ENCODE data around the gene GBP3.
"Not testable (repeated sequence)": the region's sequence is repeated elsewhere in the genome, so short reads cannot be mapped to it uniquely, and the experiment has no call there.

GBP3 gene, protein sequence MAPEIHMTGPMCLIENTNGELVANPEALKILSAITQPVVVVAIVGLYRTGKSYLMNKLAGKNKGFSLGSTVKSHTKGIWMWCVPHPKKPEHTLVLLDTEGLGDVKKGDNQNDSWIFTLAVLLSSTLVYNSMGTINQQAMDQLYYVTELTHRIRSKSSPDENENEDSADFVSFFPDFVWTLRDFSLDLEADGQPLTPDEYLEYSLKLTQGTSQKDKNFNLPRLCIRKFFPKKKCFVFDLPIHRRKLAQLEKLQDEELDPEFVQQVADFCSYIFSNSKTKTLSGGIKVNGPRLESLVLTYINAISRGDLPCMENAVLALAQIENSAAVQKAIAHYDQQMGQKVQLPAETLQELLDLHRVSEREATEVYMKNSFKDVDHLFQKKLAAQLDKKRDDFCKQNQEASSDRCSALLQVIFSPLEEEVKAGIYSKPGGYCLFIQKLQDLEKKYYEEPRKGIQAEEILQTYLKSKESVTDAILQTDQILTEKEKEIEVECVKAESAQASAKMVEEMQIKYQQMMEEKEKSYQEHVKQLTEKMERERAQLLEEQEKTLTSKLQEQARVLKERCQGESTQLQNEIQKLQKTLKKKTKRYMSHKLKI

DNA sequence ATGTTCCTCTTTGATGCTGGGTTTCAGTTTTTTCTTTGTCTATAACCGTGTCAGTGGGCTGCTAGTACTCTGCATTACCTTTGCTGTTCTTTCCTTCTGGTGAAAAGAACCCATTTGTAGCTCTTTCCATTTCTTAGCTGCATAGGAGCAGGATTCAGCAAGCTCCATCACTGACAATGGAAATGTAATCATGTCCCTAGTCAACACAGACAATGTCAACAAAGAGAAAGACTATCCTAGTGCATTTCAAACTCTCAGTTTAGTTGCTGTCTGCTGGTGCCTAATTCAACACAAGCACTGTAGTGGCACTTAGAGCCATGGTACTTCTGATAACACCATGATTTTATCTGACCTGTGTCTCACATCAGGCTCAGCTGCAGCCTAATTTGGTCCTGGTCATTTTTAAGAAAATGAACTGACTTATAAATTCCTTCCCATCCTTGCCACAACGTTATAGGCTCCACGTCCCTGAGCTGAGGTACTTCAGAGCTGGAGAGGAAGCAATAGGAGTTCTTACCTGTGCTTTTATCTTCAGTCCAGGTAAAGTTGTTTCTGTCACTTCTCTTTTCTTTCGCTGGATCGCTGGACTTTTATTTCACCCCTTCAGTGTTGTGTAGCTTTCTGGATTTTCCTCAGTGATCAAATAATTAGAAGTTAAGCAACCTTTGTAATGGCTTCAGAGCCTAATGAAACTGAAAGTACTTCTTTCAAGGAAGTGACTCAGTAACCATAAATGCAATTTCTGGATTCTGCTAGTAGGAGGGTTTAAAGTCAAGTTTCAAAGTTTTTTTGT, at the start of gene GBP3:
TSS of gene GBP3 (minus strand) at position 700 of the 793 bp plus-strand sequence. CDS start 2,145 bp downstream, outside the sequence.
- DNase-seq (ENCODE audit: low read depth in 2 of 2): no peak

DNA sequence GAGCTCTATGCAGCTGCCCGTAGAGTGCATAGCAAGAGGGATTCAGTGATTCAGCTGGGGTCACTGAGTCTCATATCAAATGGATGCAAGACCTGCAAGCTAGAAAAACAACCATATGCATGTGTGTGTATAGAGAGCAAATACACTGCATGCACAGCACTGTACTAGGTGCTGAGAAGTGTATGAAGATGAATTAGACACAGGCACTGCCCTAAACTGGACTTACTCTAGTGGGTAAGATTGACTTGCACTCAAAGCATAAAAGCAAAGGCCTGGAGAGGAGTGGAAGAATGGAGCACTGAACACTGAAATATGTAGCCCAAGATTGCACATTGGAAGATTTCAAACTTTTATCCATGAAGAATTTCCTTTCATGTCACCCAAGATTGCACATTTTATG, 47.8 kb upstream of the GBP3 start:
- DNase-seq (ENCODE audit: low read depth in 2 of 2): no peak

DNA sequence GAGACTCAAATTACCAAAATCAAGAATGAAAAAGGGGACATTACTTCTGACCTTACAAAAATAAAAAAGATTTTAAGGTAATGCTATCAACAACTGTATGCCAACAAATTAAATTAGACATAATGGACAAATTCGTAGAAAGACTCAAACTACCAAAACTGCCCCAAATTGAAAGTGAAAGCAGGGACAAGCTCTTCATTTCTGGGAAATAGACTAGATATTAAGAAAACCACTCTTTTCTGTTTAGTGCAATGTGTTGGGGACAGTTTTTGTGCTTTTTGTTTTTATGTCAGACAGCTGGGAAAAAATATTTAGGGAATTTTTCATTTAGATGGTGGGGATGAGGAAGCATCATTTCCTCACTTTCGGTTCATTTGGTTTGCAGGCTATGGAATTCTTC, 47.3 kb upstream of the GBP3 start:
- no peak for DNase-seq (ENCODE audit: low read depth in 2 of 2)

DNA sequence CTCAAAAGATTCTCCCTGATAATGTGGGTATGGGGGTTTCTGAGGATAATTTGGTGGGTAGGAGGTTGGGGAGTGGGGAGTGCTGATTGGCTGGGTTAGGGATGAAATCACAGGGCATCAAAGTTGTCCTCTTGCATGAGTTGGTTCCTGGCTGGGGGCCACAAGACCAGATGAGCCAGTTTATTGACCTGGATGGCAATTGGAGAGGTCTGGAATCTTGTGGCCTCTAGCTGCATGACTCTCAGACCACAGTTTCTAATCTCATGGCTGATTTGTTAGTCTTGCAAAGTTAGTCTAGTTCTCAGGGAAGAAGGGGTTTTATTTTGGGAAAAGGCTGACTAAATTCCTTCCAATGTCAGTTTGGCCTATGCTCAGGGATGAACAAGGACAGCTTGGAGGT, 45.6 kb upstream of the GBP3 start:
- DNase-seq (ENCODE audit: low read depth in 2 of 2): no peak

DNA sequence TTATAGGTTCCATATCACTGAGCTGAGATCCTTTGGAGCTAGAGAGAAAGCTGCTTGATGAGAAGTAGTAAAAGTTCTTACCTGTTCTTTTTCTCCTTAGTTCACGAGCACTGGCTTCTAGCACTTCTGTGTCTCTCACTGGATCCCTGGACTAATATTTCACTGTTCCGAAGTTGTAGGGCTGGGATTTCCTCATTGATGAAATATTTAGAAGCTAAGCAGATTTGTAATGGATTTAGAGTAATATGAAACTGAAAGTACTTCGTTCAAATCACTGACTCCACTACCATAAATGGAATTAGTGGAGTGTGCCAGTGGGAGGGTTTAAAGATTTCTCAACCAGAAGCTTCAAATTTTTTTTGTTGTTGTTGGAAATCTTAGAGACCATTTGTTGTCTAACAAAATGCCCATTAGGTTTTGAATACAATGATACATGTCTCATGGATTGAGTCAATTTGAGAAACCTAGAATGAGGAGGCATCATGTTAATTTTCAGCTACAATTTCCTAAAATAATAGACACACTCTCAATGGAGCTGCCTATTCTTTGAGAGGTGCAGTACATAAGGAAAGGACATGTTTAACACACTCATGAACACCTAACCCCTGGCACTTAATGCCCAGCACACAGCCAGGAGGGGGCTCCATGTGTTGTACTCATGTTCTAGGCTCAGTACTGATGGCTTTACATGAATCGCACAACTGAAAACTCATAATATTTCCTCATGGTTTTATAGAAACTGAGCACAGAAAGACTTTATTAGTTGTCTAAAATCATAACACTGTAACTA, 42.6 kb upstream of the GBP3 start, which contains the start of gene GBP1:
TSS of gene GBP1 (minus strand) at position 130 of the 790 bp plus-strand sequence. CDS start 1,974 bp downstream, outside the sequence.
- DNase-seq (ENCODE audit: low read depth in 2 of 2): peak in 1 of 2 donors; percentile 12

DNA sequence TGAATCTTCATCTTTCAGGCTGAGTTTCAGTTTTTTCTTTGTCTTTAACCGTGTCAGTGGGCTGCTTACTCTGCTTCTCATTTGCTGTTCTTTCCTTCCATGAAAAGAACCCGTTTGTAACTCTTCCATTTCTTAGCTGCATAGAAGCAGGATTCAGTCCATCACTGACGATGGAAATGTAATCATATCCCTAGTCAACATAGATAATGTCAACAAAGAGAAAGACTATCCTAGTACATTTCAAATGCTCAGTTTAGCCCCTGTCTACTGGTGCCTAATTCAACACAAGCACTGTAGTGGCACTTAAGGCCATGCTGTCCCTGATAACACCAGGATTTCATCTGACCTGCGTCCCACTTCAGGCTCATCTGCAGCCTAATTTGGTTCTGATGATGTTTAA, 42.0 kb upstream of the GBP3 start:
- no peak for DNase-seq (ENCODE audit: low read depth in 2 of 2)

DNA sequence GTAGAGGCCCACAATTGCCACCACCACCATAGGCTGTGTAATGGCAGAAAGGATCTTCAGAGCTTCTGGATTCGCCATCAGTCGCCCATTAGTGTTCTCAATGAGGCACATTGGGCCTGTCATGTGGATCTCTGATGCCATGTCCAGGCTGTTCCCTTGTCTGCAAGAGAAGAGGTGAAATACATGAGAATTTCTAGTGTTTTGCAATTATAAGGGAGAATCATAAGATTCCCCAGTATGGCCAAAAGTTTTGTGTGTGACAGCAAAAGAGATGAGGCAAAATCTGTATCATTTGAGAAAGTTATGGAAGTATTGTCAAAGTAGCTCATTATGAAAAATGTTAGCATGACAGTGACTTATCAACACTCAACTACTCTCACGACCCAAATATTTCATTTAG, 40.4 kb upstream of the GBP3 start:
- no peak for DNase-seq (ENCODE audit: low read depth in 2 of 2)

DNA sequence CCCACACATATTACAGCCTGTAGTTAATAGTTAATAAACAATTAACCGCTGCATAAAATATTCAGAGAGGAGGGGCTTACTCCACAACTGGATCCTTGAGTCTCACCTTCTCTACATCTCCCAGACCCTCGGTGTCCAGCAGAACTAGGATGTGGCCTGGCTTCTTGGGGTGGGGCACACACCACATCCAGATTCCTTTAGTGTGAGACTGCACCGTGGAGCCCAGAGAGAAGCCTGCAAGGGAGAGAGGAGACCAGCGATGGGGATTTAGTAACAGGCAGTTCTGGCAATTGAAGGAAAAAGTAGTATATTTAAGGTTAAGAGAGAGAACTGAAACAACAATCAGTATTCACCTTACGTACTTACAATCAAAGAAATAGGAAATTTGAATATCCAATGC, 37.4 kb upstream of the GBP3 start:
- DNase-seq (ENCODE audit: low read depth in 2 of 2): no peak

DNA sequence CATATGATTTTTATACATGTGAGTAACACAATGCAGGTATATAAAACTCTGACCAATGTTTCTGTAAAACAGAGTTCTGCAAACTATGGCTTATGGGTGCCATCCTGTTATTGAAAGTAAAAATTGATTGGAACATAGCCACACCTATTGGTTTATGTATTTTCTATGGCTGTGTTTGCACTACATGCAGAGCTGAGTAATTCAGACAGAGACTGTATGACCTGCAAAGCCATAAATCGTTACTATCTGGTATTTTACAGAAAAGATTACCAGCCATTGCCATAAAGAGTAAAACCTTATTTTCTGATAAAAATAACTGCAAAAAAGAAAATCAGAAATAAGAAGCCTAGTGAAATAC, 29.3 kb upstream of the GBP3 start:
- no peak for DNase-seq (ENCODE audit: low read depth in 2 of 2)

DNA sequence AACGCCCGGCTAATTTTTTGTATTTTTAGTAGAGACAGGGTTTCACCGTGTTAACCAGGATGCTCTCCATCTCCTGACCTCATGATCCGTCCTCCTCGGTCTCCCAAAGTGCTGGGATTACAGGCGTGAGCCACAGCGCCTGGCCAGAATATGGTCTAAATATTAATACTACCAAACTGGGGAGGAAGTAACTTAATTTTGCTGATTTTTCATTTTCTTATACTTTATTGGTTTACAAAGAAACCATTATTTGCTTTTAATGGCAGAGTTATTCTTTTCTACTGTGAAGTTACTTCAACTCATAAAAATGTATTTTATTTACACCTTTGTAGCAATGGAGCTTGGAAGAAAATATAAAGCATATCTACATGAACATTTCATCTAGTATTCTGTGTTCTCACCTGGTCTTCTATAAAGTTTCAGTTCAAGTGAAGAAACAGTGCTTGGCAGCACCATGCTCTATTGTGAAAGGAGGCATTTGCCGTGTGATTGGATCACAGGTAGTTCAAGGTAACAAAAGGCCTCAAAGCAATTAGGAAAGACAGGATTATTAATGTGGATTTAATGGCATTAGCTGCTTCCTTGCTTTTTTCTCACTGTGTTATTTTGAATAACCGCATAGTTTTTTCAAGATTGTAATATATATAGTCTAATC, 28.8 kb upstream of the GBP3 start:
- no peak for DNase-seq (ENCODE audit: low read depth in 2 of 2)

DNA sequence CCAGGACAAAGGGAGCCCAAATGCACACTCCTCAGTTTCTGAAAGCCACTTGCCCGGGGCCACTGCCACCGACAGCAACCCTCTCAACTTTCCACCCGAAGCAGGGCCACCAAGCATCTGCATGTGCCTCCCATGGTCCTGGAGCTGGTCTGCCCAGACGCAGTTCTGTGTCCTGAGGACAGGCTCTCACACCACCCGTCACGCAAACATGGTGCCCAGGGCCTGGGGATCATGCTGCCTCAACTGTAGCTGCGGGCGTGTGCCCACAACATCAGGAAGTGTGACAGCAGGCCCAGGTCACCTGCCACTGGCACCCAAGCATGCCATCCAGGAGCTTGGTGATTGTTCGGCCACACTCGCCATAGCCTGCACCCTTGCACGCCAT, 28.0 kb upstream of the GBP3 start:
- DNase-seq (ENCODE audit: low read depth in 2 of 2): no peak

DNA sequence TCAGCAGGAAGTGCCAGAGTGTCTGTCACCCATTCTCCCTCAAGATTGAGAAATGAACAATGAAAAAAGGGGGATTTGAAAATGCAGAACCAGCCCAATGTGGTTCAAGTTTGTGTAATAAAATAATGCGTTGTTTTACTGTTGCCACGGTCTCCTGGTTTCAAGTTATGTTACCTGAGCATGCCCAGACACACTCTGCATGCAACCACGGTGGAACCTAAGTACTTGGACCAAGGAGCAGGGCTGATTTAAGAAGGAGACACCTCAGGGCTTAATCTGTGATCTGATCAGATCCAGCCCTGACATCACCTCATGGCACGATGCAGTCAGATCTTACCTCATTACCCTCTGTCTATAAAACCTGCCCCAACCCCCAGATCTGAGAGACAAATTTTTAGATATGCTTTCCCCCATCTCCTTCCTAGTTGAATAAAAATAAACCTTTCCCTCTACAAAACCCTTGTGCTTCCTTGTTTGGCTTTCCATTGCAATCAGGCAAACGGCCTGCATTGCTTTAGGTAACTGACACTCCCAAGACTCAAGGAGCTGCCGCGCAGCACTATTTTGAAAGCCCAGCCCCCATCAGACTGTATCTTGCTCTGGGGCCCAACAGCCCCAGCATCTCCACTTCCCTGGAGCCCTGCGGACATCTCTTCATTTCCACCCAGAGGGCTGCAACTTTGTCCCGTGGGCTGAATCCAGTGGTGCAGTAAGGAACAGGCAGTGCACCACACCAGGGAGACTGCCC, 27.4 kb upstream of the GBP3 start:
- DNase-seq (ENCODE audit: low read depth in 2 of 2): not testable (repeated sequence)

DNA sequence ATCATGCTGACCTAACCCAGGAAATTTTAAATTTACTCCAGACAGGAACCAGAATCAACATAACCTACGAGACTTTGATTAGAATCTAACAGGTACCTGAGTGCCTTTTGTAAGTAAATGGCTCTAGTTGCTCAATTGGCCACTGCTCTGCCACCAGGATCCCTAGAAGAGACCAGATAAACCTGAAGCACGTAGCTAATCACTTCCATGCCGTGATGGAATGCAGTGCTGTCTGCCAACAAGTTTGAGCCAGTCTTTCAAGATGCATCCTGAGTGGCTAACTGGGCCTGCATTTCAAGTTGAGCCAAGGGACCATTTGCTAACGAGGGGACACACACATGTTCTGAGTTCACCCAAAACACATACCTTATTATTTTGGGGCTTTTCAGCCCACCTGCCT, 26.5 kb upstream of the GBP3 start:
- DNase-seq (ENCODE audit: low read depth in 2 of 2): not testable (repeated sequence)

DNA sequence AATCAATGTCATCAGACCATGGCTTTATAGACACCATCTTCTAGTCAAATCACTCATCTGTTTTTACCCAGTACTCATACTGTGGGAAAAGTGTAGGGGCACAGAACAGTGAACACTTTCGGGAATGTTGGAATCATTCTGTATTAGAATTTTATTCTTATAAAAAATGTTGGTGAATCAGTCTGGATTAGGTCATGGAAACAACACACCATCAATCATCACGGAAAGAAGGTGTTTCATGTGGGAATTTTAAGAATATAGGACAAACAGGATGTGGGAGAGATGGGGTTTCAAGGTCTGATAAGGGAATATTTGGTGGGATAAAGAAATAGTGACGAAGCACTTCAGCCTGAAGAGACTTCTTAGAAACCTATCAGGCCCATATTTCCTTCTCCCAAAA, 25.1 kb upstream of the GBP3 start:
- DNase-seq (ENCODE audit: low read depth in 2 of 2): no peak

DNA sequence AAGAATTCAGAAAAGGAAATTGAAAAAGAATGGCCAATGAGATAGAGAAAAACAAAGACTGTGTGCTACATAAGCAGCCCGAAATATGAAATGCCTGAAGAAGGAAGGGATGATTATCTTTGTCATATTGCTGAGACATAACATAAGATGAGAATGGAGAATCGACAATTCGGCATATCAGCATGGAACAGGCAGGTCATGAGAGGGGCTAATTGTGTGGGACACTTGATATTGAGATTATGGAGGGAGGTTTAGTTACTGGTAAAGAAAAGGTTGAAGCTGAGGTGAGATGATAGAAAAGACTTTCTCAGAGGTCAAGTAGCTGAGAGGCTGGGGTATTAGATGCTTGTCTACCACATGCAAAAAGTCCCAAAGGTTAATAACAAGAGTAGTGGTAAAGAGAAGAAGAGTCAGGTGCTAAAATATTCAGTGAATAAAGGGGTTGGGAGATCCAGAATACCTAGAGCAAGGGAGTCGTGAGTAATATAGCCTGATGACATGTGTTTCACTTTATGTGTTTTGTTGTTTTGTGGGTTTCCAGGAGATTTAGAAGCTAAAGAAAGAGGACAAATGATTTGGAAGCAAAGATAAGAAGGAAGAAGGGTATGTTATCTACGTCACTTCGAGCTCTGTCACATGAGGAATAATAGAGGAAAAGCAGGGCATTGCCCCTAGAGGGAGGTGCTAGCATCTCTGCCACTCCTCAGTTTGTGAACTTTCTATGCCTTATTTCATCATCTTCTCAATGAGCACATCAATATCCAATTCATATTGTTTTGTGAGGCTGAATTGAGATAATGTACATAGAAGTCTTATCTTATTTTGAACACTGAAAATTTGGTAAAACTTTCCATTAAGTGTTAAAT, 23.9 kb upstream of the GBP3 start:
- not testable (repeated sequence) for DNase-seq (ENCODE audit: low read depth in 2 of 2)

DNA sequence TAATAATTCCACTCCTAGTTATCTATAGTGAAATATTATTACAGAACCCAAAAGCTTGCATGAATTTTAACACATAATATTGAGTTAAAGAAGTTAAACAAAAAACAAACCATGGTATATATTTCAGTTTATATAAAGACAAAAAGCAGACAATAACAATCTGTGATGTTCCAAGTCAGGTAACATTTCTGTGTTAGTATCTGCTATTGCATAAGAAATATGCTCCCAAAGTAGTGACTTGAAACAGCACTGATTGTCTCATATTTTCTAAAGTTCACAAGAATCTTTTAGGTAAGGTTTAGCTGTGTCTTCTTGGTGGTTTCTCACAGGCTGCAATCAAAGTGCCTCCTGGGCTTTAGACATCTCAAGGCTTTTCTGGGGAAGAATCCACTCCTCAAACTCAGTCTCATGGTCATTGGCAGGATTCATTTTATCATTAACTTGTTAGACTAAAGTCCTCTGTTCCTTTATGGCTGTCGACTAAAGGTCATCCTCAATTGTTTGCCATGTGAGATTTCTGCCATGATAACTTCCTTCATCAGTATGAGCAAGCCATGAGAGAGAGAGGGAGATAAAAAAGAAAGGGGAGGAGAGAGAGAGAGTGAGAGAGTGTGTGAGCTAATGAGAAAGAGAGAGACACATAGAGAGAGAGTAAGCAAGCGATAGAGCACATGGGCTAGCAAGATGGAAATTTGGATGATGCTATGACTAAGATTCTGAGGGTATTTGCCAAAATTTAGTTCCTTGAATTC, 22.5 kb upstream of the GBP3 start:
- no peak for DNase-seq (ENCODE audit: low read depth in 2 of 2)

DNA sequence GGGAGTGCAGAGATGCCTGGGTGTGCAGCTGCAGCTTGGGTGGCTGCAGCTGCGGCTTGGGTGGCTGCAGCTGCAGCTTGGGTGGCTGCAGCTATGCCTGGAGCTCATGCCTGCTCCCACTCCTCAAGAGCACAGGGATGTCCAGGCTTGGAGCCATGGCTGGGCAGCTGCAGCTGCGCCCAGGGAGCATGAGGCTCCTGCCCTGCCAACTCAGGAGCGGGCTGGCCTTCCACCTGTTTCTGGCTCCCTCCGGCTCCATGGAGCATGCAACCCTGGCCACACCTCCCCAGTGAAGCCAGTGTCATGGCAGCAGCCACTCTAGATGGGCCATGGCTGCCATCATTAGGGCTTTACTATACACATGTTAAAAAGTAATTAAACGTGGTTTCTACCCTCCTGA, 21.3 kb upstream of the GBP3 start:
- no peak for DNase-seq (ENCODE audit: low read depth in 2 of 2)

DNA sequence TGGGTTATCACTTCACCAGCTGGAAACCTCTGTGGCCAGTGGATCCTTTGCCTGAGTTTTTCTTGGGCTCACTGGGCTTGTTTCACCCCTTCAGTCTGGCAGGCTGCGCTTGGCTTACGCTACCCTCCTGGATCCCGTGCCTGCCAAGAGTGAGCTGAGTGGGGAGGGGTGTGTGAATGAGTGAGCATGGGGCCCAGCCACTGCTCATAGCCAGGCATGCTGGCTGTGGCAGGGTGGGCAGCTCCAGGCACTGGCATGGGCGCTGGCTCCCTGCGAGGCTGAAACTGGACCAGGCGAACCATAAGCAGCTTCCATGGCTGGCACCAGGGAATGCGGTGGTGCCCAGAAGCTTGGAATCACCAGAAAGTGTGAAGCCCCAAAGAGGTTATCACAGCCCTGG, 19.8 kb upstream of the GBP3 start:
- no peak for DNase-seq (ENCODE audit: low read depth in 2 of 2)

DNA sequence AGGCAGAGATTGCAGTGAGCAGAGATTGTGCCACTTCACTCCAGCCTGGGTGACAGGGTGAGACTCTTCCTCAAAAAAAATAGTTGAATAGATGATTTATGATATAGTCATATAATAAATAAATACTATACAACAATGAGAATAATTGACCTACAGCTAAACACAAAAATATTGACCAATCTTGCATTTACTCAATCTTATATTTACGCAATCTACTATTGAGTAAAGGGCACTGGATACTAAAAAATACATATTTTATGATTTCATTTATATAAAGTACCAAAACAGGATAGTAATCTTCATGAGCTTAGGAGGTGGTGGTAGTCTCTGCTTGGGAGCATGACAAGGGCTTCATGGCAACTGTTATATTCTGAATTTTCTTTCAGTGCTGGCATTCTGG, 19.1 kb upstream of the GBP3 start:
- no peak for DNase-seq (ENCODE audit: low read depth in 2 of 2)

Data from activated CD8-positive, alpha-beta memory T cell treated with anti-CD3 and anti-CD28 coated beads for 4 hours (primary cell).